Stimulated activated effector memory CD8-positive, alpha-beta T cell treated with anti-CD3 and anti-CD28 coated beads, Interleukin-12 subunit alpha, Interleukin-12 subunit beta, amount 100 ng/mL, for 72 hours (primary cell): ENCODE measurements around the gene DIAPH1.

Experiments
- ATAC-seq: fragments of 150-1000 bp; cut with Tn5 transposase; 2 replicates; pipeline ENCODE4 v1.10.0; 2021
- DNase-seq, 2 donors: peaks; one replicate each; pipeline ENCODE4 v3.0.0; 2021 to 2022; ENCODE audit warnings: low spot score in 2 of 2
- H3K27ac Mint-ChIP-seq: one replicate; pipeline ENCODE4 v1.8.0; 2022; ENCODE audit warnings: mild to moderate bottlenecking, mixed read lengths
- H3K36me3 Mint-ChIP-seq: one replicate; pipeline ENCODE4 v1.8.0; 2022; ENCODE audit warnings: mild to moderate bottlenecking, mixed read lengths
- H3K4me1 Mint-ChIP-seq: one replicate; pipeline ENCODE4 v1.8.0; 2022; ENCODE audit warnings: mixed read lengths
- H3K4me3 Mint-ChIP-seq: one replicate; pipeline ENCODE4 v1.8.0; 2022; ENCODE audit warnings: mild to moderate bottlenecking, mixed read lengths
- H3K9me3 Mint-ChIP-seq: one replicate; pipeline ENCODE4 v1.8.0; 2022; ENCODE audit warnings: mixed read lengths

The DIAPH1 gene

GRCh38 chr5:141649056-141649688 lies 30.4 kb upstream of the DIAPH1 start:
- no peak for DNase-seq
- no peak for ATAC-seq
- Mint-ChIP-seq H3K4me3 (no peak overlapping the region), H3K36me3 (peaks cover 43% of the 10 kb centered on the region), H3K4me1 (peaks cover 54% of the 10 kb centered on the region), H3K27ac (peak overlapping the region; percentile 96), H3K9me3 (no peaks in the 10 kb centered on the region)

- Mint-ChIP-seq H3K4me1 (peaks cover 53% of the 10 kb centered on the region), H3K9me3 (no peaks in the 10 kb centered on the region), H3K4me3 (no peak overlapping the region), H3K27ac (peak overlapping the region; percentile 96), H3K36me3 (peaks cover 48% of the 10 kb centered on the region)
- DNase-seq (no peak), ATAC-seq (no peak)
These were observed 29.1 kb upstream of the DIAPH1 start for GRCh38 chr5:141647851-141648250.

- H3K9me3 Mint-ChIP-seq: no peaks in the 10 kb centered on the region
- H3K36me3 Mint-ChIP-seq: peaks cover 49% of the 10 kb centered on the region
- H3K4me3 Mint-ChIP-seq: no peak overlapping the region
- no peak for ATAC-seq
- DNase-seq: no peak
- peaks cover 52% of the 10 kb centered on the region for H3K4me1 Mint-ChIP-seq
- H3K27ac Mint-ChIP-seq: peak overlapping the region; percentile 7
These were observed 28.4 kb upstream of the DIAPH1 start for GRCh38 chr5:141647242-141647641.

DNA sequence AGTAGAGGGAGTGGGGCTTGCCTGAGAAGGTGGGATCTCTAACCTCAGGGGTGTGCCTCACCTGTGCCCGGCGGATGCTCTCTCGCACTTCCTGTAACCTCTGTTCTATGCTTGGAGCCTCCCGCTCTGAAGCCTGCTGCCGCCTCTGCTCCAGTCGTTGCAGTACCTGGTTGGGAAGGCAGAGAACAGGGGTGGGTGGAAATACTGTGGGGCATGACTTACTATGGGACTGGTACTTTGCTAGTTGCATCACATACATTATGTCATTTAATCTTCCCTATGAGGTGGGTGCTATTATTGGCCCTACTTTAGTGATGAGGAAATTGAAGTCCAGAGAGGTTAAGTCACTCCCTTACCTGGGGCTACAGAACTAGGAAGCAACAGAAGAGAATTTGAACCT lies 27.2 kb upstream of the DIAPH1 start:
- Mint-ChIP-seq H3K27ac (peak overlapping the region; percentile 7), H3K4me3 (no peak overlapping the region), H3K36me3 (peaks cover 61% of the 10 kb centered on the region), H3K9me3 (no peaks in the 10 kb centered on the region), H3K4me1 (peaks cover 53% of the 10 kb centered on the region)
- DNase-seq (no peak), ATAC-seq (no peak)

GRCh38 chr5:141641634-141642267 lies 23.0 kb upstream of the DIAPH1 start:
- Mint-ChIP-seq H3K36me3 (peaks cover 68% of the 10 kb centered on the region), H3K27ac (peak overlapping the region; percentile 77), H3K4me3 (no peak overlapping the region), H3K4me1 (peaks cover 48% of the 10 kb centered on the region), H3K9me3 (no peaks in the 10 kb centered on the region)
- DNase-seq (no peak), ATAC-seq (peak; percentile 81)

- no peak for ATAC-seq
- Mint-ChIP-seq H3K36me3 (peaks cover 66% of the 10 kb centered on the region), H3K27ac (peak overlapping the region; percentile 77), H3K9me3 (no peaks in the 10 kb centered on the region), H3K4me3 (no peak overlapping the region), H3K4me1 (peaks cover 49% of the 10 kb centered on the region)
- DNase-seq: no peak
These were observed 21.9 kb upstream of the DIAPH1 start for GRCh38 chr5:141640698-141641097.

DNA sequence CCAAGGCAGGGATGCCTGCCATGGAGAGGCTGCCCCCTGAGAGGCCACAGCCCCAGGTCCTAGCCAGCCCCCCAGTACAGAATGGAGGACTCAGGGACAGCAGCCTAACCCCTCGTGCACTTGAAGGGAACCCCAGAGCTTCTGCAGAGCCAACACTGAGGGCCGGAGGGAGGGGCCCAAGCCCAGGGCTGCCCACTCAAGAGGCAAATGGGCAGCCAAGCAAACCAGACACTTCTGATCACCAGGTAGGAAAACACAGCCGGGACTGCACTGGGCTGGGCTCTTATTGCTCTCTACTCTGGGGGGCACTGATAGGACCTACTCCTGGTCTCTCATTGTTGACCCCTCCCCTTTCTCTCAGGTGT lies 21.2 kb upstream of the DIAPH1 start:
- H3K36me3 Mint-ChIP-seq: peaks cover 64% of the 10 kb centered on the region
- ATAC-seq: no peak
- peaks cover 53% of the 10 kb centered on the region for H3K4me1 Mint-ChIP-seq
- no peaks in the 10 kb centered on the region for H3K9me3 Mint-ChIP-seq
- no peak for DNase-seq
- no peak overlapping the region for H3K4me3 Mint-ChIP-seq
- H3K27ac Mint-ChIP-seq: no peak overlapping the region

DNA sequence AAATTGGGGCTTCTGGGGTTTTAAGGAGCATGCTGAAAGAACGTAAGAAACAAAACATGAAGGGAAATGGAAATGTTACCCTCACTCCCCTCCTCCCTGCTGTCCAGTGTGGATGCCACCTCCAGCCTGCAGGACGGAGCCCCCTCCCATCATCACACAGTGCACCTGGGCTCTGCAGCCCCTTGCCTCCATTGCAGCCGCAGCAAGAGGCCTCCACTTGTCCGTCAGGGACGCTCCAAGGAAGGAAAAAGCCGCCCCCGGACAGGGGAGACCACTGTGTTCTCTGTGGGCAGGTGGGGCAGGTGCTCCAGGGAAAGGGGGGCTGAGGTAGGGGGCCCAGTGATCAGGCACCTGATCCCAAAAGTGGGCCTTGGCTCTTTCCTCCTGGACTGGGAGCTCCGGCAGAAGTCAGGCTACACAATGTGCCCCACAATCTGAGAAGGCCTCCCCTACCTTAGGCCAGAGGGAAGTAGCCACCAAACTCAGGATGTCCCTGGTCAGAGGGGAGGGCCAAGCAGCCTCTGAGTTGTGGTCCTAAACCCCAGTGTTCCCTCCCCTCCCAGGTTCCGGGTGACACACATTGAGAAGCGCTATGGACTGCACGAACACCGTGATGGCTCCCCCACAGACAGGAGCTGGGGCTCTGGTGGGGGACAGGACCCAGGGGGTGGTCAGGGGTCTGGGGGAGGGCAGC lies 20.7 kb upstream of the DIAPH1 start:
- DNase-seq (no peak), ATAC-seq (no peak)
- Mint-ChIP-seq H3K36me3 (peaks cover 60% of the 10 kb centered on the region), H3K9me3 (no peaks in the 10 kb centered on the region), H3K4me3 (no peak overlapping the region), H3K27ac (no peak overlapping the region), H3K4me1 (peaks cover 54% of the 10 kb centered on the region)

DNA sequence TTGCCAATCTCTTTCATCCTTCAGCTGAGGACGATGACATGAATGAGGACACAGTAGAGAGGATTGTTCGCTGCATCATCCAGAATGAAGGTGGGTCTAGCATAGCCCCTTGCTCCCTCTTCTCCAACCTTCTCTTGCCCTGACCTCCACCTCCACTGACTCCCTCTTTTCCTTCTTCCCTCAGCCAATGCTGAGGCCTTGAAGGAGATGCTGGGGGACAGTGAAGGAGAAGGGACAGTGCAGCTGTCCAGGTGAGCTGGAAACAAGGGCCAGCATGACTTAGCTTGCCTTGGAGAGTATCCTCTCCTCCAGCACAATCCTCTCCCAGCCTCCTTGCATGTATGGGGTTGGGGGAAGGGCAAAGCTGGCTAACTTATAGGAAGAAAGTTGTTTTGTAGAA lies 20.0 kb upstream of the DIAPH1 start:
- Mint-ChIP-seq H3K4me3 (peak overlapping the region; percentile 84), H3K9me3 (no peaks in the 10 kb centered on the region), H3K27ac (peak overlapping the region; percentile 86), H3K4me1 (peaks cover 62% of the 10 kb centered on the region), H3K36me3 (peaks cover 62% of the 10 kb centered on the region)
- DNase-seq (no peak), ATAC-seq (no peak)

- DNase-seq (peak; percentile 32 to 80), ATAC-seq (peak; percentile 49)
- peaks cover 61% of the 10 kb centered on the region for H3K4me1 Mint-ChIP-seq
- H3K27ac Mint-ChIP-seq: peak overlapping the region; percentile 86
- no peaks in the 10 kb centered on the region for H3K9me3 Mint-ChIP-seq
- H3K36me3 Mint-ChIP-seq: peaks cover 64% of the 10 kb centered on the region
- H3K4me3 Mint-ChIP-seq: peak overlapping the region; percentile 84
These were observed 19.1 kb upstream of the DIAPH1 start for GRCh38 chr5:141637767-141638419.

GRCh38 chr5:141637123-141637766 lies 18.4 kb upstream of the DIAPH1 start:
- Mint-ChIP-seq H3K27ac (peak overlapping the region; percentile 86), H3K9me3 (no peaks in the 10 kb centered on the region), H3K36me3 (peaks cover 70% of the 10 kb centered on the region), H3K4me3 (peak overlapping the region; percentile 84), H3K4me1 (peaks cover 57% of the 10 kb centered on the region)
- ATAC-seq (peak; percentile 58), DNase-seq (peak in 1 of 2 donors; percentile 43)

GRCh38 chr5:141636413-141637122 lies 17.8 kb upstream of the DIAPH1 start, which contains the start of the genes HDAC3 and RELL2:
Gene HDAC3, minus strand, starts transcription at chr5:141636849. Its CDS starts 59 bp downstream, at chr5:141636790.
Gene RELL2, plus strand, starts transcription at chr5:141636997. Its CDS starts 1,229 bp downstream, at chr5:141638226.
- no peaks in the 10 kb centered on the region for H3K9me3 Mint-ChIP-seq
- peak; percentile 87 for ATAC-seq
- H3K36me3 Mint-ChIP-seq: peaks cover 70% of the 10 kb centered on the region
- peak within 1 kb of the TSS; percentile 86 for H3K27ac Mint-ChIP-seq
- H3K4me3 Mint-ChIP-seq: peak within 1 kb of the TSS; percentile 84
- H3K4me1 Mint-ChIP-seq: peaks cover 50% of the 10 kb centered on the region
- peak; percentile 97 for DNase-seq

GRCh38 chr5:141636106-141636412 lies 17.3 kb upstream of the DIAPH1 start:
- DNase-seq: no peak
- no peaks in the 10 kb centered on the region for H3K9me3 Mint-ChIP-seq
- peaks cover 45% of the 10 kb centered on the region for H3K4me1 Mint-ChIP-seq
- peaks cover 70% of the 10 kb centered on the region for H3K36me3 Mint-ChIP-seq
- ATAC-seq: no peak
- H3K4me3 Mint-ChIP-seq: peak overlapping the region; percentile 84
- peak overlapping the region; percentile 86 for H3K27ac Mint-ChIP-seq

DNA sequence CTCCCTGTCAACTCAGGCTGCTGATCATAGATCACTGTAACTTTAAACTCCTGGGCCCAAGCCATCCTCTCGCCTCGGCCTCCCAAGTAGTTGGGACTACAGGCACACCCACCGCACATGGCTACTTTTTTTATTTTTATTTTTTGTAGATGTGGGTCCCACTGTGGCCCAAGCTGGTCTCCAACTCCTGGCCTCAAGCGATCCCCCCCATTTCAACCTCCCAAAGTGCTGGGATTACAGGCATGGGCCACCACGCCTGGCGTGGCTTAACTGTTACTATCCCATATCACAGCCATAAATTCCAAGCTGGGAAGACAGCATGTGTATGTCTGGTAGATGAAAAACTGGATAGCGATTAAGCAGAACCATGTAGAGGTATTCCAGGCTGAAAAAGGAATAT lies 16.8 kb upstream of the DIAPH1 start:
- H3K4me1 Mint-ChIP-seq: peaks cover 41% of the 10 kb centered on the region
- DNase-seq (no peak), ATAC-seq (no peak)
- peak overlapping the region; percentile 84 for H3K4me3 Mint-ChIP-seq
- no peaks in the 10 kb centered on the region for H3K9me3 Mint-ChIP-seq
- peak overlapping the region; percentile 86 for H3K27ac Mint-ChIP-seq
- peaks cover 70% of the 10 kb centered on the region for H3K36me3 Mint-ChIP-seq
